Activated CD4-positive, CD25-positive, alpha-beta regulatory T cell treated with anti-CD3 and anti-CD28 coated beads, Interleukin-2, amount 50 U/mL, for 72 hours (primary cell): Measurements from ENCODE around the gene USP17L13.
"Not testable (repeated sequence)": the region's sequence is repeated elsewhere in the genome, so short reads cannot be mapped to it uniquely, and the experiment has no call there.

ENCODE experiments used
- DNase-seq: peaks from one replicate; pipeline ENCODE4 v3.0.0; 2021

USP17L13 gene

GRCh38 chr4:9224596-9224995 is at the start of gene USP17L13:
Gene USP17L13 (plus strand): TSS chr4:9224896. CDS start chr4:9224896, 0 bp downstream.
- DNase-seq: not testable (repeated sequence)

- DNase-seq: not testable (repeated sequence)
Measured at GRCh38 chr4:9210357-9210756, 14.3 kb upstream of the USP17L13 start, which contains the start of gene USP17L10. Gene USP17L10 (plus strand): TSS chr4:9210657. CDS start chr4:9210657, 0 bp downstream.

GRCh38 chr4:9214701-9215100 is 10.0 kb upstream of the USP17L13 start:
- not testable (repeated sequence) for DNase-seq

- not testable (repeated sequence) for DNase-seq
Measured at GRCh38 chr4:9215105-9215504, 9.6 kb upstream of the USP17L13 start, which contains the start of gene USP17L11. Gene USP17L11 (plus strand): TSS chr4:9215405. CDS start chr4:9215405, 0 bp downstream.

- not testable (repeated sequence) for DNase-seq
Measured at GRCh38 chr4:9219852-9220251, 4.8 kb upstream of the USP17L13 start, which contains the start of gene USP17L12. Gene USP17L12 (plus strand): TSS chr4:9220152. CDS start chr4:9220152, 0 bp downstream.

- peak; percentile 8 for DNase-seq
Measured at GRCh38 chr4:9230249-9230648, 5.6 kb downstream of the USP17L13 start.

- DNase-seq: not testable (repeated sequence)
Measured at GRCh38 chr4:9234085-9234484, 9.4 kb downstream of the USP17L13 start, which contains the start of gene USP17L15. Gene USP17L15 (plus strand): TSS chr4:9234385. CDS start chr4:9234385, 0 bp downstream.

DNA sequence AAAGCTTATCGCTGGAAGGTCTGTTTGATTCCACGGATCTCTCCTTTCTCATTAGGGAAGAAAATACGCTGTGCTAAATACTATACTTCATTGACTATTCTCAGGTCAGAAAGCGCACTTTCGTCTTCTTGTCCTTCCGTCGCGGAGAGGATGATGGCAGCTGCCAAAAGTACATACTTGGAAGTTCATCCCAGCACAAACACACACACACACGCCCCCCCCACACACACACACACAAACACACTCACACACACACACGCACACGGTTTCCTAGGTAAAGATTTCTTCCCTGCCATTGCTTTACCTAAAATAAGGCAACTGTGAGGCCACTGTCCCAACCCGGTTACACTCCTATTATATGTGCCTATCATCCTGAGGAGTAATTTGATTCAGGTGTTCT is 13.8 kb downstream of the USP17L13 start:
- not testable (repeated sequence) for DNase-seq

DNA sequence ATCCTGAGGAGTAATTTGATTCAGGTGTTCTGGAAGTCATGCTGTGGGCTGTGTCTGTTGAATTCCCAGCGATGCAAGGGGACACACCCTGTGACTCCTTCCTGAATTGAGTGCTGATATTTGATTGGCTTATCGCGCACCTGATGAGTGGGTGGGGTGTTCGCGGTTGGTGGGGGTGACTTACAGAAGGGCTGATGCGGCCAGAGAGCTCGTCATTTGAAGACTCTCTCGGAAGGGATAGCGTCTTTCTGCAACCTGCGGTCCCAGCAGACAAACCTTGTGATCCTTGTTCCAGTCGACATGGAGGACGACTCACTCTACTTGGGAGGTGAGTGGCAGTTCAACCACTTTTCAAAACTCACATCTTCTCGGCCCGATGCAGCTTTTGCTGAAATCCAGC is 18.9 kb downstream of the USP17L13 start, which contains the start of gene USP17L17:
TSS of gene USP17L17 (plus strand) at position 301 of the 400 bp plus-strand sequence. CDS start at position 301, 0 bp downstream.
- not testable (repeated sequence) for DNase-seq

- DNase-seq: not testable (repeated sequence)
Measured at GRCh38 chr4:9247953-9248680, 23.4 kb downstream of the USP17L13 start, which contains the start of gene USP17L18. Gene USP17L18 (plus strand): TSS chr4:9248630. CDS start chr4:9248630, 0 bp downstream.

DNA sequence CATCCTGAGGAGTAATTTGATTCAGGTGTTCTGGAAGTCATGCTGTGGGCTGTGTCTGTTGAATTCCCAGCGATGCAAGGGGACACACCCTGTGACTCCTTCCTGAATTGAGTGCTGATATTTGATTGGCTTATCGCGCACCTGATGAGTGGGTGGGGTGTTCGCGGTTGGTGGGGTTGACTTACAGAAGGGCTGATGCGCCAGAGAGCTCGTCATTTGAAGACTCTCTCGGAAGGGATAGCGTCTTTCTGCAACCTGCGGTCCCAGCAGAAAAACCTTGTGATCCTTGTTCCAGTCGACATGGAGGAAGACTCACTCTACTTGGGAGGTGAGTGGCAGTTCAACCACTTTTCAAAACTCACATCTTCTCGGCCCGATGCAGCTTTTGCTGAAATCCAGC is 28.4 kb downstream of the USP17L13 start, which contains the start of gene USP17L19:
TSS of gene USP17L19 (plus strand) at position 301 of the 400 bp plus-strand sequence. CDS start at position 301, 0 bp downstream.
- not testable (repeated sequence) for DNase-seq

DNA sequence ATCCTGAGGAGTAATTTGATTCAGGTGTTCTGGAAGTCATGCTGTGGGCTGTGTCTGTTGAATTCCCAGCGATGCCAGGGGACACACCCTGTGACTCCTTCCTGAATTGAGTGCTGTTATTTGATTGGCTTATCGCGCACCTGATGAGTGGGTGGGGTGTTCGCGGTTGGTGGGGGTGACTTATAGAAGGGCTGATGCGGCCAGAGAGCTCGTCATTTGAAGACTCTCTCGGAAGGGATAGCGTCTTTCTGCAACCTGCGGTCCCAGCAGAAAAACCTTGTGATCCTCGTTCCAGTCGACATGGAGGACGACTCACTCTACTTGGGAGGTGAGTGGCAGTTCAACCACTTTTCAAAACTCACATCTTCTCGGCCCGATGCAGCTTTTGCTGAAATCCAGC is 33.1 kb downstream of the USP17L13 start, which contains the start of gene USP17L20:
TSS of gene USP17L20 (plus strand) at position 301 of the 400 bp plus-strand sequence. CDS start at position 301, 0 bp downstream.
- not testable (repeated sequence) for DNase-seq

DNA sequence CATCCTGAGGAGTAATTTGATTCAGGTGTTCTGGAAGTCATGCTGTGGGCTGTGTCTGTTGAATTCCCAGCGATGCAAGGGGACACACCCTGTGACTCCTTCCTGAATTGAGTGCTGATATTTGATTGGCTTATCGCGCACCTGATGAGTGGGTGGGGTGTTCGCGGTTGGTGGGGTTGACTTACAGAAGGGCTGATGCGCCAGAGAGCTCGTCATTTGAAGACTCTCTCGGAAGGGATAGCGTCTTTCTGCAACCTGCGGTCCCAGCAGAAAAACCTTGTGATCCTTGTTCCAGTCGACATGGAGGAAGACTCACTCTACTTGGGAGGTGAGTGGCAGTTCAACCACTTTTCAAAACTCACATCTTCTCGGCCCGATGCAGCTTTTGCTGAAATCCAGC is 37.9 kb downstream of the USP17L13 start, which contains the start of gene USP17L21:
TSS of gene USP17L21 (plus strand) at position 301 of the 400 bp plus-strand sequence. CDS start at position 301, 0 bp downstream.
- not testable (repeated sequence) for DNase-seq

DNA sequence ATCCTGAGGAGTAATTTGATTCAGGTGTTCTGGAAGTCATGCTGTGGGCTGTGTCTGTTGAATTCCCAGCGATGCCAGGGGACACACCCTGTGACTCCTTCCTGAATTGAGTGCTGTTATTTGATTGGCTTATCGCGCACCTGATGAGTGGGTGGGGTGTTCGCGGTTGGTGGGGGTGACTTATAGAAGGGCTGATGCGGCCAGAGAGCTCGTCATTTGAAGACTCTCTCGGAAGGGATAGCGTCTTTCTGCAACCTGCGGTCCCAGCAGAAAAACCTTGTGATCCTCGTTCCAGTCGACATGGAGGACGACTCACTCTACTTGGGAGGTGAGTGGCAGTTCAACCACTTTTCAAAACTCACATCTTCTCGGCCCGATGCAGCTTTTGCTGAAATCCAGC is 42.6 kb downstream of the USP17L13 start, which contains the start of gene USP17L22:
TSS of gene USP17L22 (plus strand) at position 301 of the 400 bp plus-strand sequence. CDS start at position 301, 0 bp downstream.
- DNase-seq: not testable (repeated sequence)

DNA sequence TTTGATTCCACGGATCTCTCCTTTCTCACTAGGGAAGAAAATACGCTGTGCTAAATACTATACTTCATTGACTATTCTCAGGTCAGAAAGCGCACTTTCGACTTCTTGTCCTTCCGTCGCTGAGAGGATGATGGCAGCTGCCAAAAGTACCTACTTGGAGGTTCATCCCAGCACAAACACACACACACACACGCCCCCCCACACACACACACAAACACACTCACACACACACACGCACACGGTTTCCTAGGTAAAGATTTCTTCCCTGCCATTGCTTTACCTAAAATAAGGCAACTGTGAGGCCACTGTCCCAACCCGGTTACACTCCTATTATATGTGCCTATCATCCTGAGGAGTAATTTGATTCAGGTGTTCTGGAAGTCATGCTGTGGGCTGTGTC is 47.0 kb downstream of the USP17L13 start:
- not testable (repeated sequence) for DNase-seq
